Astrocyte (in vitro differentiated cells and primary cell): ENCODE measurements around the gene ADAMTS16. TPM values are rescaled to one million over a fixed set of nuclear protein-coding genes. Genes with fewer than 3 reads are reported as not detected.

Experiments used
- DNase-seq: peaks from one replicate; pipeline ENCODE4 v3.0.0-alpha.2; 2010; ENCODE audit warnings: low read depth
- FAIRE-seq: peaks from 2 replicates; lab custom pipeline; 2011; peaks lifted over from hg19 to GRCh38; lab: Jason Lieb, UNC
- H2AFZ ChIP-seq: 2 replicates; pipeline ENCODE4 v1.6.0; 2012; ENCODE audit warnings: low read depth, low read length, inconsistent platforms
- H3K27ac ChIP-seq: 2 replicates; pipeline ENCODE4 v1.5.1; 2011; ENCODE audit warnings: low read depth, low read length, inconsistent platforms
- H3K27me3 ChIP-seq: 2 replicates; pipeline ENCODE4 v1.6.0; 2011; ENCODE audit warnings: low read length, inconsistent platforms; ENCODE audit not compliant: insufficient read depth
- H3K36me3 ChIP-seq: 2 replicates; pipeline ENCODE4 v1.5.1; 2011; ENCODE audit warnings: low read length, inconsistent platforms; ENCODE audit not compliant: insufficient read depth
- H3K4me1 ChIP-seq: 2 replicates; pipeline ENCODE4 v1.5.1; 2011; ENCODE audit warnings: low read length, inconsistent platforms; ENCODE audit not compliant: insufficient read depth
- H3K4me2 ChIP-seq: 2 replicates; pipeline ENCODE4 v1.6.0; 2012; ENCODE audit warnings: low read length, inconsistent platforms
- H3K4me3 ChIP-seq: 2 replicates; pipeline ENCODE4 v1.5.1; 2011; ENCODE audit warnings: low read depth, mild to moderate bottlenecking, low read length, inconsistent platforms; ENCODE audit not compliant: insufficient read depth
- H3K79me2 ChIP-seq: 2 replicates; pipeline ENCODE4 v1.6.0; 2012; ENCODE audit warnings: mild to moderate bottlenecking, low read length, inconsistent platforms; ENCODE audit not compliant: insufficient read depth
- H3K9ac ChIP-seq: 2 replicates; pipeline ENCODE4 v1.6.0; 2012; ENCODE audit warnings: mild to moderate bottlenecking, low read length, inconsistent platforms
- H3K9me3 ChIP-seq: 2 replicates; pipeline ENCODE4 v1.5.1; 2012; ENCODE audit warnings: low read depth, mild to moderate bottlenecking, low read length, inconsistent platforms; ENCODE audit not compliant: insufficient read depth
- H4K20me1 ChIP-seq: 2 replicates; pipeline ENCODE4 v1.6.0; 2012; ENCODE audit warnings: low read length, inconsistent platforms; ENCODE audit not compliant: insufficient read depth
- H3K27ac Mint-ChIP-seq: one replicate; pipeline ENCODE4 v1.8.0; 2021; ENCODE audit warnings: mild to moderate bottlenecking, mixed read lengths; ENCODE audit not compliant: unreplicated experiment
- H3K27me3 Mint-ChIP-seq: one replicate; pipeline ENCODE4 v1.8.0; 2021; ENCODE audit warnings: low read depth, mixed read lengths; ENCODE audit not compliant: unreplicated experiment
- H3K36me3 Mint-ChIP-seq: one replicate; pipeline ENCODE4 v1.8.0; 2021; ENCODE audit warnings: low read depth, mixed read lengths; ENCODE audit not compliant: unreplicated experiment
- H3K4me1 Mint-ChIP-seq: one replicate; pipeline ENCODE4 v1.8.0; 2021; ENCODE audit warnings: low read depth, mixed read lengths; ENCODE audit not compliant: unreplicated experiment
- H3K4me3 Mint-ChIP-seq: one replicate; pipeline ENCODE4 v1.8.0; 2021; ENCODE audit warnings: mild to moderate bottlenecking, moderate library complexity, mixed read lengths; ENCODE audit not compliant: unreplicated experiment
- H3K9me3 Mint-ChIP-seq: one replicate; pipeline ENCODE4 v1.8.0; 2021; ENCODE audit warnings: mild to moderate bottlenecking, mixed read lengths; ENCODE audit not compliant: unreplicated experiment
- CTCF ChIP-seq: IDR thresholded peaks from 2 replicates; pipeline ENCODE4 v1.5.1; 2011; ENCODE audit warnings: low read depth, mild to moderate bottlenecking, inconsistent platforms, low read length, moderate library complexity; ENCODE audit not compliant: insufficient read depth
- EZH2 ChIP-seq: IDR thresholded peaks from 2 replicates; pipeline ENCODE4 v1.6.1; 2012; ENCODE audit warnings: mild to moderate bottlenecking, low read length, inconsistent platforms; ENCODE audit not compliant: insufficient read depth
- total RNA-seq: library from RNA; stranded (reverse); gene quantifications from 2 replicates; pipeline ENCODE4 v1.2.1, GENCODE V29; 2021

The ADAMTS16 gene
- total RNA-seq, 1 donor from 2014 or later: 5.7 TPM

- H3K36me3 Mint-ChIP-seq: no peaks in the 10 kb centered on the region
- no peaks in the 10 kb centered on the region for H3K36me3 ChIP-seq
- H3K9me3 Mint-ChIP-seq: peaks cover 2% of the 10 kb centered on the region
- H3K79me2 ChIP-seq: no peaks in the 10 kb centered on the region
- no peak overlapping the region for H3K27ac ChIP-seq
- H3K27me3 Mint-ChIP-seq: no peaks in the 10 kb centered on the region
- no peak for TF ChIP-seq CTCF
- TF ChIP-seq EZH2: no peak
- no peaks in the 10 kb centered on the region for H3K4me1 ChIP-seq
- H2AFZ ChIP-seq: no peak overlapping the region
- no peak overlapping the region for H3K27ac Mint-ChIP-seq
- no peak for FAIRE-seq
- no peaks in the 10 kb centered on the region for H3K9me3 ChIP-seq
- H3K4me3 Mint-ChIP-seq: no peak overlapping the region
- H4K20me1 ChIP-seq: no peaks in the 10 kb centered on the region
- no peak overlapping the region for H3K9ac ChIP-seq
- H3K27me3 ChIP-seq: no peaks in the 10 kb centered on the region
- DNase-seq: no peak
- H3K4me3 ChIP-seq: no peak overlapping the region
- peaks cover 15% of the 10 kb centered on the region for H3K4me1 Mint-ChIP-seq
- H3K4me2 ChIP-seq: peak overlapping the region; percentile 39
These were observed 222.9 kb downstream of the ADAMTS16 start for GRCh38 chr5:5363045-5363444.

- no peak for TF ChIP-seq CTCF
- no peak for TF ChIP-seq EZH2
- no peaks in the 10 kb centered on the region for H4K20me1 ChIP-seq
- no peak overlapping the region for H3K4me2 ChIP-seq
- H3K9ac ChIP-seq: no peak overlapping the region
- H3K79me2 ChIP-seq: no peaks in the 10 kb centered on the region
- no peak overlapping the region for H2AFZ ChIP-seq
- Mint-ChIP-seq H3K4me3 (no peak overlapping the region), H3K27ac (no peak overlapping the region), H3K9me3 (peaks cover 2% of the 10 kb centered on the region), H3K4me1 (peaks cover 15% of the 10 kb centered on the region), H3K36me3 (no peaks in the 10 kb centered on the region), H3K27me3 (no peaks in the 10 kb centered on the region)
- H3K4me1 ChIP-seq: no peaks in the 10 kb centered on the region
- H3K27me3 ChIP-seq: no peaks in the 10 kb centered on the region
- no peaks in the 10 kb centered on the region for H3K36me3 ChIP-seq
- no peaks in the 10 kb centered on the region for H3K9me3 ChIP-seq
- H3K27ac ChIP-seq: no peak overlapping the region
- no peak for FAIRE-seq
- no peak for DNase-seq
- no peak overlapping the region for H3K4me3 ChIP-seq
These were observed 224.8 kb downstream of the ADAMTS16 start for GRCh38 chr5:5364932-5365331.

- H3K27me3 ChIP-seq: no peaks in the 10 kb centered on the region
- H3K4me1 ChIP-seq: no peaks in the 10 kb centered on the region
- Mint-ChIP-seq H3K36me3 (no peaks in the 10 kb centered on the region), H3K4me1 (peaks cover 7% of the 10 kb centered on the region), H3K9me3 (peaks cover under 1% of the 10 kb centered on the region), H3K27me3 (no peaks in the 10 kb centered on the region), H3K4me3 (no peak overlapping the region), H3K27ac (no peak overlapping the region)
- H4K20me1 ChIP-seq: no peaks in the 10 kb centered on the region
- H2AFZ ChIP-seq: no peak overlapping the region
- H3K9me3 ChIP-seq: no peaks in the 10 kb centered on the region
- no peak overlapping the region for H3K4me2 ChIP-seq
- TF ChIP-seq EZH2: no peak
- TF ChIP-seq CTCF: no peak
- no peaks in the 10 kb centered on the region for H3K36me3 ChIP-seq
- H3K27ac ChIP-seq: no peak overlapping the region
- no peak overlapping the region for H3K4me3 ChIP-seq
- FAIRE-seq (no peak), DNase-seq (no peak)
- no peaks in the 10 kb centered on the region for H3K79me2 ChIP-seq
- H3K9ac ChIP-seq: no peak overlapping the region
These were observed 227.6 kb downstream of the ADAMTS16 start for GRCh38 chr5:5367739-5368138.
